Lower leg skin (tissue), 3 donors: ENCODE measurements around the gene C11orf21.

Experiments used
- POLR2A ChIP-seq, 2 donors: fragments of 450-650 bp; IDR thresholded peaks; one replicate each; pipeline ENCODE4 v1.6.1; 2016 to 2017; ENCODE audit warnings: antibody characterized with exemption in 2 of 2, mild to moderate bottlenecking in 1 of 2, moderate library complexity in 1 of 2
- TF ChIP-seq, protein P1 (sequence below), 3 donors: fragments of 450-650 bp; IDR thresholded peaks; one replicate each; pipeline ENCODE4 v1.5.1; 2016; ENCODE audit warnings: antibody characterized with exemption in 3 of 3, mild to moderate bottlenecking in 3 of 3, moderate library complexity in 2 of 3

DNA sequence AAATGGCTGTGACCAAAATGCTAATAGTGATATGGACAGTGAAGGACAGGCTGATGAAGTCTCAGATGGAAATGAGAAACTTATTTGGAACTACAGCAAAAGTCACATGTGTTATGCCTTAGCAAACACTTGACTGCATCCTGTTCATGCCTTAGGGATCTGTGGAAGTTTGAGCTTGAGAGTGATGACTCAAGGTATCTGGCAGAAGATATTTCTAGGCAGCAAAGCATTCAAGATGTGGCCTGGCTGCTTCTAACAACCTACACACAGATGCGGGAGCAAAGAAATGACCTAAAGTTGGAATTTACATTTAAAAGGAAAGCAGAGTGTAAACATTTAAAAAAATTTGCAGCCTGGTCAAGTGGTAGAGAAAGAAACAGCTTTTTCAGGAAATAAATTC is 47.3 kb upstream of the C11orf21 start:
- TF ChIP-seq, protein P1, sequence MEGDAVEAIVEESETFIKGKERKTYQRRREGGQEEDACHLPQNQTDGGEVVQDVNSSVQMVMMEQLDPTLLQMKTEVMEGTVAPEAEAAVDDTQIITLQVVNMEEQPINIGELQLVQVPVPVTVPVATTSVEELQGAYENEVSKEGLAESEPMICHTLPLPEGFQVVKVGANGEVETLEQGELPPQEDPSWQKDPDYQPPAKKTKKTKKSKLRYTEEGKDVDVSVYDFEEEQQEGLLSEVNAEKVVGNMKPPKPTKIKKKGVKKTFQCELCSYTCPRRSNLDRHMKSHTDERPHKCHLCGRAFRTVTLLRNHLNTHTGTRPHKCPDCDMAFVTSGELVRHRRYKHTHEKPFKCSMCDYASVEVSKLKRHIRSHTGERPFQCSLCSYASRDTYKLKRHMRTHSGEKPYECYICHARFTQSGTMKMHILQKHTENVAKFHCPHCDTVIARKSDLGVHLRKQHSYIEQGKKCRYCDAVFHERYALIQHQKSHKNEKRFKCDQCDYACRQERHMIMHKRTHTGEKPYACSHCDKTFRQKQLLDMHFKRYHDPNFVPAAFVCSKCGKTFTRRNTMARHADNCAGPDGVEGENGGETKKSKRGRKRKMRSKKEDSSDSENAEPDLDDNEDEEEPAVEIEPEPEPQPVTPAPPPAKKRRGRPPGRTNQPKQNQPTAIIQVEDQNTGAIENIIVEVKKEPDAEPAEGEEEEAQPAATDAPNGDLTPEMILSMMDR (IDR thresholded peaks at IDR 0.05), result no peak
- no peak for TF ChIP-seq POLR2A (IDR thresholded peaks at IDR 0.05)
